GM19193 (cell line): ENCODE measurements around the gene TPD52L1.

Source experiments
- POLR2A ChIP-seq: IDR thresholded peaks from 4 replicates; pipeline ENCODE4 v1.6.1; 2011; ENCODE audit not compliant: insufficient read depth, insufficient read length; ENCODE audit errors: extremely low read depth

TPD52L1 gene

GRCh38 chr6:125153391-125154117 is at the start of gene TPD52L1:
TPD52L1 (plus strand) TSS chr6:125153773; CDS start chr6:125153952, 179 bp downstream.
- no peak for TF ChIP-seq POLR2A

GRCh38 chr6:125104425-125104824 is 49.1 kb upstream of the TPD52L1 start:
- TF ChIP-seq POLR2A: no peak

GRCh38 chr6:125107048-125107447 is 46.5 kb upstream of the TPD52L1 start:
- no peak for TF ChIP-seq POLR2A

- no peak for TF ChIP-seq POLR2A
Measured at GRCh38 chr6:125107896-125108295, 45.7 kb upstream of the TPD52L1 start.

GRCh38 chr6:125110056-125110455 is 43.5 kb upstream of the TPD52L1 start:
- no peak for TF ChIP-seq POLR2A

GRCh38 chr6:125111219-125111983 is 42.2 kb upstream of the TPD52L1 start:
- no peak for TF ChIP-seq POLR2A

- TF ChIP-seq POLR2A: no peak
Measured at GRCh38 chr6:125112934-125113333, 40.6 kb upstream of the TPD52L1 start.

- no peak for TF ChIP-seq POLR2A
Measured at GRCh38 chr6:125114248-125114858, 39.2 kb upstream of the TPD52L1 start.

GRCh38 chr6:125116170-125116569 is 37.4 kb upstream of the TPD52L1 start:
- no peak for TF ChIP-seq POLR2A

GRCh38 chr6:125116710-125117109 is 36.9 kb upstream of the TPD52L1 start:
- no peak for TF ChIP-seq POLR2A

GRCh38 chr6:125117818-125118217 is 35.8 kb upstream of the TPD52L1 start:
- no peak for TF ChIP-seq POLR2A

- TF ChIP-seq POLR2A: no peak
Measured at GRCh38 chr6:125120054-125120590, 33.5 kb upstream of the TPD52L1 start.

- no peak for TF ChIP-seq POLR2A
Measured at GRCh38 chr6:125121894-125122293, 31.7 kb upstream of the TPD52L1 start.

GRCh38 chr6:125123051-125123450 is 30.5 kb upstream of the TPD52L1 start:
- no peak for TF ChIP-seq POLR2A

GRCh38 chr6:125123468-125124048 is 30.0 kb upstream of the TPD52L1 start:
- TF ChIP-seq POLR2A: no peak
